PC-9 (cell line): ENCODE measurements around the gene TUBA1C.

ENCODE experiments used
- CTCF ChIP-seq: fragments of 200-600 bp; sonication (generic); conservative IDR thresholded peaks from 2 replicates; pipeline ENCODE4 v1.6.1; 2017; ENCODE audit warnings: mixed run types, antibody characterized with exemption, mild to moderate bottlenecking, moderate library complexity
- EZH2 ChIP-seq: fragments of 200-600 bp; sonication (generic); IDR thresholded peaks from 2 replicates; pipeline ENCODE4 v1.8.0; 2017; ENCODE audit warnings: antibody characterized with exemption, low read depth

DNA sequence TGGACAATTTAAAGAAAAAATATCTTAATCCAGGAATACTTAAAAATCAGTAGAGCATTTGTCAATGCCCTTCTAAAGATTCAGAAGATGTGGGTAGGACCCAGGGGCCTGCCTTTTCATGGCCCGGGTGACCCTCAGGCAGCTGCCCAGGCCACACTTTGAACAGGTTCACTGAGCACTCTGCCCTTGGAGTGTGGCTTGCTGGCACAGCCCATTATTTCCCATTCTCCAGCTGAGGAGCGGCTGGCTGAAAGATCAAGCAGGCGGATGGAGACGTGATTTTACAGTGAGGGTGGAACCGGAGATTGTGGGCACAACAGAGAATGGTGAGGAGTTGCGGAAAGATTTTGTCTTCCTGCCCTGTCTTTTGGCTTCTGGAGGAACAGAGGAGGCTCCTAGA, 23.0 kb downstream of the TUBA1C start:
- no peak for TF ChIP-seq CTCF
- TF ChIP-seq EZH2 = no peak
